Testis (tissue), 3 donors: Measurements from ENCODE around the gene TPP1. TPM values are rescaled to one million over a fixed set of nuclear protein-coding genes. Genes with fewer than 3 reads are reported as not detected.

Experiments
- DNase-seq: peaks from one replicate; pipeline ENCODE4 v3.0.0-alpha.2; 2019
- H3K27ac ChIP-seq, 2 donors: fragments of 200-600 bp; sonication (generic); one replicate each; pipeline ENCODE4 v1.5.1; 2019
- H3K27me3 ChIP-seq: fragments of 200-600 bp; sonication (generic); one replicate; pipeline ENCODE4 v1.5.1; 2019
- H3K36me3 ChIP-seq: fragments of 200-600 bp; sonication (generic); one replicate; pipeline ENCODE4 v1.5.1; 2017; ENCODE audit warnings: low read depth; ENCODE audit errors: missing control alignments
- H3K4me1 ChIP-seq: fragments of 200-600 bp; sonication (generic); one replicate; pipeline ENCODE4 v1.5.1; 2019
- H3K4me3 ChIP-seq, 2 donors: fragments of 200-600 bp; sonication (generic); one replicate each; pipeline ENCODE4 v1.5.1; 2017 to 2019
- H3K9me3 ChIP-seq: fragments of 200-600 bp; sonication (generic); one replicate; pipeline ENCODE4 v1.5.1; 2017
- CTCF ChIP-seq, 3 experiments: fragments of 450-650 bp in 2 of 3; fragments of 200-600 bp in 1 of 3; sonication (generic) in 1 of 3; IDR thresholded peaks; one replicate each; pipeline ENCODE4 v1.5.1; 2016 to 2019; ENCODE audit warnings: antibody characterized with exemption in 3 of 3, mild to moderate bottlenecking in 2 of 3, moderate library complexity in 1 of 3
- POLR2A ChIP-seq: fragments of 450-650 bp; IDR thresholded peaks from one replicate; pipeline ENCODE4 v1.6.1; 2017; ENCODE audit warnings: antibody characterized with exemption, mild to moderate bottlenecking, moderate library complexity
- WGBS, 2 donors: methylation state at CpG; one replicate each; pipeline ENCODE4 v1.1.5; 2018; 5-methylcytosine and 5-hydroxymethylcytosine counted together
- intact Hi-C: fragments of 100-400 bp; cut with DNase I; formaldehyde crosslinking; loops from one replicate; pipeline ENCODE4 v1.15.1; 2023; ENCODE audit warnings: low total_unique reads
- polyA plus RNA-seq: library from polyadenylated mRNA; stranded (reverse); fragments of 350-450 nt; fragmentation: Illumina TruSeq; extraction: RNeasy Lipid Tissue Mini Kit (QIAGEN cat#74804); gene quantifications from one replicate; pipeline ENCODE4 v1.2.3, GENCODE V29; 2014; ENCODE audit warnings: low read depth, low replicate concordance; ENCODE audit not compliant: insufficient read depth
- total RNA-seq, 2 donors: library from RNA; depleted of rRNA; stranded (reverse); fragments of >200 nt; gene quantifications; one replicate each; pipeline ENCODE4 v1.2.3, GENCODE V29; 2016

TPP1 gene
- total and polyA plus RNA-seq, 3 donors from 2014 or later, result 60.9 to 151 (median 134) TPM

- 87% methylated on average over 24 of the region's 24 CpGs; no CpG with 5 or more reads in 1 of the 2 donors for WGBS, 2 donors
- intact Hi-C loops, result no loop called here
- H3K36me3 ChIP-seq, result no peaks in the 10 kb centered on the region
These were observed 10.3 kb upstream of the TPP1 start for GRCh38 chr11:6629573-6629891.

GRCh38 chr11:6628526-6628925 is 9.3 kb upstream of the TPP1 start:
- H3K36me3 ChIP-seq, result no peaks in the 10 kb centered on the region
- no peaks in the 10 kb centered on the region for H3K4me1 ChIP-seq
- no peak overlapping the region for H3K27ac ChIP-seq
- TF ChIP-seq POLR2A, result no peak
- TF ChIP-seq CTCF (IDR thresholded peaks at IDR 0.05), result no peak
- H3K9me3 ChIP-seq, result no peaks in the 10 kb centered on the region
- intact Hi-C loops, result no loop called here
- 88 to 93% methylated on average over 4 of the region's 4 CpGs for WGBS, 2 donors
- H3K4me3 ChIP-seq, result no peak overlapping the region
- no peak for DNase-seq
- H3K27me3 ChIP-seq, result no peaks in the 10 kb centered on the region

More at GRCh38 chr11:6629573-6629891, 10.3 kb upstream of the TPP1 start:
- no peaks in the 10 kb centered on the region for H3K27me3 ChIP-seq
- no peak for DNase-seq
- H3K4me3 ChIP-seq, result peak overlapping the region; percentile 36 to 58
- H3K4me1 ChIP-seq, result no peaks in the 10 kb centered on the region
- H3K27ac ChIP-seq, result no peak overlapping the region
- TF ChIP-seq CTCF (IDR thresholded peaks at IDR 0.05) (no peak), POLR2A (no peak)
- no peaks in the 10 kb centered on the region for H3K9me3 ChIP-seq

GRCh38 chr11:6627762-6628241 is 8.6 kb upstream of the TPP1 start:
- Histone ChIP-seq H3K9me3 (no peaks in the 10 kb centered on the region), H3K27me3 (no peaks in the 10 kb centered on the region), H3K4me1 (no peaks in the 10 kb centered on the region), H3K27ac (no peak overlapping the region), H3K4me3 (no peak overlapping the region), H3K36me3 (no peaks in the 10 kb centered on the region)
- TF ChIP-seq POLR2A (no peak), CTCF (IDR thresholded peaks at IDR 0.05) (no peak)
- WGBS, 2 donors, result 84 to 85% methylated on average over 2 of the region's 2 CpGs
- intact Hi-C loops, result no loop called here
- no peak for DNase-seq

GRCh38 chr11:6626971-6627761 is 7.9 kb upstream of the TPP1 start:
- Histone ChIP-seq H3K36me3 (no peaks in the 10 kb centered on the region), H3K27ac (no peak overlapping the region), H3K4me3 (no peak overlapping the region), H3K9me3 (no peaks in the 10 kb centered on the region), H3K4me1 (no peaks in the 10 kb centered on the region), H3K27me3 (no peaks in the 10 kb centered on the region)
- no peak for TF ChIP-seq CTCF (IDR thresholded peaks at IDR 0.05)
- no peak for TF ChIP-seq POLR2A
- DNase-seq, result no peak
- WGBS, 2 donors, result 87 to 92% methylated on average over 14 to 19 of the region's 19 CpGs
- intact Hi-C loops, result no loop called here
